ENCODE measurements around the gene EXOC6B. TPM values are rescaled to one million over a fixed set of nuclear protein-coding genes. Genes with fewer than 3 reads are reported as not detected.
"Not testable (repeated sequence)": the region's sequence is repeated elsewhere in the genome, so short reads cannot be mapped to it uniquely, and the experiment has no call there.

Gene EXOC6B
- total RNA-seq, 1 donor from 2014 or later, result 23.3 TPM

DNA sequence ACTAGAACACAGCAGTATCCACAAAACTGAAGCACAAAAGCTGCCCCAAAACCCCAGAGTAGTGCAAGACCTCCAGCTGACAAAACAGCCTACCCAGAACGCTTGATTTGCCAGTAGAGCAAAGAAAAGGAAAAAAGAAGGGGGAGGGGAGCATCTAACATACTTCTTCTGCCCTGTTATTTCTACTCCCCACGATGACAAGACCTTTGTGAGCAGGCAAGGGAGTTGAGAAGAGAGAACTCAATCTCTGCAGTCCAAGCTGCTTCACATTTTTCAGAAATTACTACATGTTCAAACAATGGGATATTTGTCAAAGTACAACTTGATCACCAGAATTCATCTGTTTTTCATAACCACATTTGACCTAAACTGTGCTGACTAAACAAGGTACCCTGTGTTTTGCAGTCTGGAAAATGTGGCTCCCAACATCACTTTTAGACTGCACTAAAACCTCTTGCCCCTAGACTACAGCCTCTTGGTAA lies 286.7 kb downstream of the EXOC6B start:
- DNase-seq, result no peak

DNA sequence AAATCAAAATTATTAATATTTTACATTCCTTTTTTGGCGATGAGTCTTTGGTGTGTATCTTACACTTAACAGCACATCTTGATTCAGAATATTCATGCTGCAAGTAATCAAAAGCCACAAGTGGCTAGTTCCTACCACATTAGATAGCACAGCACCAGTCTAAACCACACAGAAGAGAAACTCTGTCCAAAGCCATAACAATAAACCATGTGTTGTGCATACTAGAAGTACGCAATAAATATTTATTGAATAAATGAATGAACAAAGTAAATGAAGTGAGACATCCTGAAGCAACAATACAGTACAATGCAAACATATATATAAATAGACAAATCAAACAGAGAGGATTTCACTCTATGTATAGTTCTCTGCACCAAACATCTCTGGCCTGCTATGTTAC lies 287.3 kb downstream of the EXOC6B start:
- DNase-seq, result no peak

DNA sequence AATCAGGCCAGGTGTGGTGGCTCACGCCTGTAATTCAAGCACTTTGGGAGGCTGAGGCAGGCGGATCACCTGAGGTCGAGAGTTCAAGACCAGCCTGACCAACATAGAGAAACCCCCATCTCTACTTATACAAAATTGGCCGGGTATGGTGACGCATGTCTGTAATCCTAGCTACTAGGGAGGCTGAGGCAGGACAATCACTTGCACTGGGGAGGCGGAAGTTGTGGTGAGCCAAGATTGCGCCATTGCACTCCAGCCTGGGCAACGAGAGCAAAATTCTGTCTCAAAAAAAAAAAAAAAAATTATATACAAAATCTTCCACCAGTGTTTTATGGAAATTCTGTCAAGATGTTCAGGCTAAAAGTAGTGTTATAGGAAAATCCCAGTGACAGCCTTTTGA lies 290.2 kb downstream of the EXOC6B start:
- not testable (repeated sequence) for DNase-seq

DNA sequence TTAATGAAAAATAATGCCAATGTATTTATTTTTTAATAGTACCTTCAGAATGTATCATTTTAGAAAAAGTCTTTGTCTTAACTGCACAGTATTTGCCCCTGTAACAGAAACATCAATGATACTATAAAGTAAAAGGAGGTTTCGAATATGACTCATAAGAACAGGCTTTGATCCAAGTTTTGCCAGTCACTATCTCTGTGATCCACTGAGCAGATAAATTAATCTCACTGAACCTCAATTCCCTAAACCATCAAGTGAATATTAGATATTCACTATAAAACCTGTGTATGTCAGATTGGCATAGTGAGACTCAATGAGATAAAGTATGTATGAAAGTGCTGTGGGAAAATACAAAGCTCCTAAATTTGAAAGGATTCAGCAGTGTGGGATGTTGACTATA lies 292.1 kb downstream of the EXOC6B start:
- DNase-seq, result peak; percentile 44

DNA sequence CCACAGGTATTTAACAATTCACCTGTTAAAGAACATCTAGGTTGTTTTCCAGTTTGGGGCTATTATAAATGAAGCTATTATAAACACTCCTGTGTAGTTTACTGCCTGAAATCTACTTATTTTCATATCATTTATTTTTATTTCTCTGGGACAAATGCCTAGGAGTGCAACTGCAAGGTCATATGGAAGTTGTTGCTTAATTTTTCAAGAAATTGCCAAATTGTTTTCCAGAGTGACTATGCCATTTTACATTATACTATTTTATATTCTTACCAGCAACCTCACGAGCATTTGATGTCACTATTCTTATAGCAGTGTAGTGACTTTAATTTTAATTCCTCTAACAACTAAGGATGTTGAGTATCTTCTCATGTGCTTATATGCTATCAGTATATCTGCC lies 298.4 kb downstream of the EXOC6B start:
- no peak for DNase-seq

DNA sequence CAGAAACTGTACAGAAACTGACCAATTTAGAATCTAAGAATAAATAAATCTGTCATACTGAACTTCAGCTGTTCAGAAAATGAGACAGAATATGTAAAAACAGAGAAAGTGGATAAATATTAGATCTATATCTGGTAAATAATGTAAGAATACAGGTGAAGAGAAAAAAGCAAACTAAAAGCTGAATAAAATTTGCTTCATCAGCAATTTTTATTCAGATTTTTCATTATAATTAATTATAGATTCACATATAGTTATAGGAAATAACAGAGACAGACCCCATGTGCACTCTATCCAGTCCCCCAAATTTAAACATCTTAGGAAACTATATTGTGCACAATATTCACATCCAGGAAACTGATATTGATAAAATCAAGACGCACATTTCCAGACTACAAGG lies 299.2 kb downstream of the EXOC6B start:
- no peak for DNase-seq

DNA sequence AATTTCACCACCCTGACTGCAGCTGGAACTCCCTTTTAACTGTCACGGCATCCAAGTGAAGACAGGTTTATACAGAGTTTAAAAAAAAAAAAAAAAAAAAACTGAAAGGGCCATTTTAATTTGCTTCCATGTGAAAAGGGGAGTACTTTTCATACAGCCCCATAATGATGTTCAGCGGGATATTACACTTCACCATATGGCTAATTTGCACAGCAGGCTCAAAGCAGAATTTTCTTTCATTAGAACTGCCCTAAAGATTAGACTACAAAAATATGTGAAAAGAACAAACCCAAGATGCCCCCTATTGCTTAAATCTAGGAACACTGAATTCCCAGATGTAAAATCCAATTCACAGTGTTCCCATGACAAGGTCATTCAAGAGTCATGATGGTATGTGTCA lies 301.8 kb downstream of the EXOC6B start:
- no peak for DNase-seq

DNA sequence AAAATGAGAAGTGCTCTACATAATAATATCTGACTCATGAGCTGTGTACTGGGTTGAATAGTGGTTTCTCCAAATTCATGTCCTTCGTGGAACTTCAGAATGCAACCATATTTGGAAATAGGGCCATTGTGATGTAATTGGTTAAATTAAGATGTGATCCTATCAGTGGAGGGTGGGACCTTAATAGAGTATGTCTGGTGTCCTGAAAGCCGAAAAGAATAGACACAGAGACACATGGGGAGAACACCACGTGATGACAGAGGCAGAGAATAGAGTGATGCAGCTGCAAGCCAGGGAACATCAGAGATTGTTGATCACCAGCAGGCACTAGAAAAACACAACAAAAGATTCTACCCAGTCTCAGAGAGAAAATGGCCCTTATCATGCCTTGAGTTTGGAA lies 310.1 kb downstream of the EXOC6B start:
- DNase-seq, result no peak

DNA sequence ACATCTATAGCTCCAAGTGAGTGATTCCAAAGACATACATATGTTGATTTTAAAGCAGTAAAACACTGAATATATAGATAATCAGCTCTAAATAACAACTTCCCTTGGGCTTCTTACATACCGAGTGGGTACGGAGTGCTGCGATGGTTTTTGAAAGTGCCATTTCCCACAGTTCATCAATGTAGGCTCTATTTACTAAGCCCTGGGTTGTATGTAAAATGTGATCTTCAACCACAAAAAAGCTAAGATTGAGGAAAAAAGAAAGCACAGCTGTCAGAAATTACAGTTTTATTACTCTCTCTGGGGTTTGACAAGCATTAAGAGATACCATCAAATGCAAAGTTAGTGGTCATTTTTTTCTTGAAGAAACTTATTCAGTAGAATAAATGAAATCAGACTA lies 312.8 kb downstream of the EXOC6B start:
- no peak for DNase-seq

DNA sequence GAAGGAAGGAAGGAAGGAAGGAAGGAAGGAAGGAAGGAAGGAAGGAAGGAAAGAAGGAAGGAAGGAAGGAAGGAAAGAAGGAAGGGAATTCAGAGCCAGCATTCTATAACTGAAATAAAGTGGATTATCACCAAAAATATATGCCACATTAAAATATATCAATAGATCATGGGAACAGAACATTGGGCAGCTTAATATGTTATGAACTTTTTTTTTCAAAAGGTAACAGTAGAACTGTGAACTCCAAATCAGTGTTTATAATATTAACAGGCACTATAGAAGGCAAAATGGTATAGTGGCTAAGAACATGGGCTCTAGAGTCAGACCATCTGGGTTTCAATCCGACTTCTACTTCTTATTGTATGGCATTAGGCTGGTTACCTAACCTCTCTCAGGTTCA lies 313.5 kb downstream of the EXOC6B start:
- no peak for DNase-seq

DNA sequence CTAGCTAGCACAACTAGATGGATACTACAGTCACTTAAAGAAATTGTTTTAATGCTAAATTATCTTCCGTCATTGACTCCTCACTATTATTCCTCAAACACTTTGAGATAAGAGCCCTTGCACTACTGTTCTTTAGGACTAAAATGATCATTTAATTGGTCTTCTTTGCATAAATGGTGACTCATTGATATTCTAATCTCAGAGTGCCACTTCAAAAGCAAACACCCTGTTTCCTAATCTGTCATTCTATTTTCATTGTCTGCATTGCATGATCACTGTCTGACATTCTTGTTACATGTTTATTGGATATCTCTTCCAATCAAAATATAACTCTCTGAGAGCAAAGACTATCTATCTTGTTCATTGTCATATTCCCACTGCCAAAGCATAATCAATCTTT lies 313.9 kb downstream of the EXOC6B start:
- no peak for DNase-seq

DNA sequence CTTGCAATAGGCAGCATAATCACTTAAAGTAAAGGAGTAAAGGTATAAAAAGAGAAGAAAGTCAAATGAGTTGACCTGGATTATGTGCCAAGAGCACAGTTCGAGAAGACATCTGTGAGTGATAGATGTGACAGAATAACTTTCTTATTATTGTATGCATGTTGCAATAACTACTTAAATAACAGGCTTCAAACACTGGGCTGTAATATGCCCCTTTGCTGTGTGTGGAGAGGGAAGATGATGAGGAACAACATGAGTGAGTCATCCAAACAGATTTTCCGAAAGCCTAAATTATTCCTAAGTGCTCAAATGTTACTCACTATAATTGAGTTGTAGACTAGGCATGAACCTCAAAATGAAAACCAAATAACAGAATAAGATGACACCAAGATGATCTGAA lies 328.1 kb downstream of the EXOC6B start:
- DNase-seq, result no peak

DNA sequence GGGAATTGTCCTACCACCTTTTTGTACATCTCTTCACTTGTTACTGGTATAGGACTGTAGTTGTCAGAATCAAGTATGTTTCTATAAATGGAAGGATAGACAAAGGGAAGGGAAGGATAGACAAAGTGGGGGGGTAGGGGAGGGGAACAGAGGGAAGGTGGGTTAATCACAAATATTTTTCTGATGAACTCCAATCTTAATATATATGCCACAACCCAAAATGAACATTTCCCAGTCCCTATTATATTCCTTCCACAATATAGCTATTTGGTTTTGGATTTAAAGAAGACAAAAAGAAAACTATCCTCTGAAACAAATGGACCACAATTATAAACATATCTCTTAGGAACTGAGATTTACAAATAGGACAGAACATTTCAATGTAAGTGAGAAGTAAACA lies 329.4 kb downstream of the EXOC6B start:
- no peak for DNase-seq

DNA sequence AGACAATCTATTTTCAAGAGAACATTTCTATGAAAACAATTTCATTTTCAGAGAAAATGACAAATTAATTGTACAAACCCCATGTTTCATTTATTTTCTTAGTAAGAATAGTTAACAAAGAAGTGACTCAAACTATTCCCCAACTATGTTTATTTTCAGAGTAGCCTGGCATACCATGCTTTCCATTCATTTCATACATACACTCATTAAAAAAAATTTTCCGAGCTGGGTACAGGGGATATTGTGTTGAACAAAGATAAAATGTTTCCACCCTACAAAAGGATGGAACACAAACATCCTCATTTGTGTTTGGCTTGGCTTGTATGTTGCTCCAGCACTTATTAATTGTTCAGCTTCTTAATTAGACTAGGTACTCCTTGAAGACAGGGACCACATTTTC lies 331.4 kb downstream of the EXOC6B start:
- peak; percentile 13 for DNase-seq

DNA sequence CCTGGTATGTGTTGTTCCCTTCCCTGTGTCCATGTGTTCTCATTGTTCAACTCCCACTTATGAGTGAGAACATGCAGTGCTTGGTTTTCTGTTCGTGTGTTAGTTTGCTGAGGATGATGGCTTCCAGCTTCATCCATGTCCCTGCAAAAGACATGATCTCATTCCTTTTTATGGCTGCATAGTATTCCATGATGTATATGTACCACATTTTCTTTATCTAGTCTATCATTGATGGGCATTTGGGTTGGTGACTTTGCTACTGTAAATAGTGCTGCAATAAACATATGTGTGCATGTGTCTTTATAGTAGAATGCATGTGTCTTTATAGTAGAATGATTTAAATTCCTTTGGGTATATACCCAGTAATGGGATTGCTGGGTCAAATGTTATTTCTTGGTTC lies 341.2 kb downstream of the EXOC6B start:
- DNase-seq, result not testable (repeated sequence)

DNA sequence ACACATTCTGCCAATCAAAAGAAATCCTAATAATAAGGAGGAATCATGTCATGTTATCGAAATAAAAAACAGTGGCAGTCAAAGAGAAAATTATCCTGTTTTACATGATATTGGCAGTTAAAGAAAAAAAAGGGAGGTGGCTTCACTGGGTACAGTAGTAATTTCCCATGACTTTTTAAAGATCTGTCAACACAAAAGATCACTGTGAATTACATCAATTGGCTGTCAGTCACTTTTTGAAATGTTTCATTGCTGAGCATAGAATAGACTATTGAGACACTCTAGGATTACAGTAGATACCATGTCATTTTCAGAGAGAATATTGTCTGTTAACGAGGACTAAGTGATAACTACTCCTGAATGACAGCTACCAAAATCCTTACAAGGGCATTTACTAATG lies 342.5 kb downstream of the EXOC6B start:
- no peak for DNase-seq

DNA sequence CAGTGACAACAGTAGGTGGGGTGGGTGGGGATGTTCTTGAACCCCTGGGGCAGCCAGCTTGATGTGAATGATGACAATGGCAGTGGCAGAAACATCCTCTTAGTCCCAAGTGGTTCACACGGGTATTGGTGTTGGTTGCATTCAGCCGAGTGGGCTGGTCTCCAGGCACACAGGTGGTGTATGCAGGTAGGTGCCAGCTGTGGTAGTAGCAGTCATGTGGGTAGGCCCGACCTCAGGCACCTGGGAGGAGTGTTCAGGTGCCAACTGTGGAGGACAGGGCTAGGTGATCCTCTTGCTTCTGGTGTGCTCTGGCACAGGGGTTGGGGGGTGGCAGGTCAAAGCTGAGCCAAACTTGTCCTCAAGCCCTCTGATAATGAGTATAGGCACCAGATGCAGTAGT lies 350.6 kb downstream of the EXOC6B start:
- no peak for DNase-seq

DNA sequence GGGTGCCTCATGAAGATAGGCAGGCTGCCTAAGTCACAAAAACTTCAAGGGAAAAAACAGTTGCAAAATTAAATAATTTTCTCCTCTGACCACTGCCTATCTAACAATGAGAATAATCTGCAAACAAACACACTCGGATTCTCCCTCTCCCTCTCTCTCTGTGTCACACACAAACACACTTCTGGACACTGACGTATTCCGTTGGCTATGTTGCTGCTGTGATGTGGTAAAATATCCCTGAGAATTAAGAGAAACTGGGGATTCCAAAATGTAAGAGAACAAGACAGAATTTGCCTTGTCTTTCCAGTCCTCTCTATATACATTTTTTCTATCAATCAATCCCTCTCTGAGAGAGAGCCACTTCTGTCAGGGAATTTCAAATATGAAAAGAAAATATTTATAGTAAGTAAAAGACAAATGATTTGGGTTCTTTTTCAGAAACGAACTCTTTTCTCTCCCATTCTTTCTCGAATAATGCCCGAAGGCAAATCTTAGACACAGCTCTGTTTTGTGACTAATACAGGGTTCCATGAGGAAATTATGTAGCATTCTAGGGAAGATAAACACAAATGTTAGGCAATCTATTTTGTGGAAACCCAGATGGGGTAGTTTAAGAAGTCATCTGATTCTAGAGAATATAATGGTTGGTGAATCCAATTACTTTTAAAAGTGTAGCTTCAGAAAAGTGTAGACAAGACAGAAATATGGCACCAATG lies 367.9 kb downstream of the EXOC6B start:
- no peak for DNase-seq

DNA sequence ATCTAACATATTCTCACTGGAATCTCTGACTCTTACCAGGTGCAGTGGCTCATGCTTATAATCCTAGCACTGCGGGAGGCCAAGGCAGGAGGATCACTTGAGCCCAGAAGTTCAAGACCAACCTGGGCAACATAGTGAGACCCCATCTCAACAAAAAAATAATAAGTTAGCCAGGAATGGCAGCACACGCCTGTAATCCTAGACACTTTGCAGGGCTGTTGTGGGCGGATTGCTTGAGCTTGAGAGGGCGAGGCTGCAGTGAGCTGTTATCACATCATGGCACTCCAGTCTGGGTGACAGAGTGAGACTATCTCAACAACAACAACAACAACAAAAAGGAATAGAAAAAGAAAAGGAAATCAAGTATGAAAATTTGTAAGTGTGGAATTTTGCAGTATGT lies 371.6 kb downstream of the EXOC6B start:
- no peak for DNase-seq

DNA sequence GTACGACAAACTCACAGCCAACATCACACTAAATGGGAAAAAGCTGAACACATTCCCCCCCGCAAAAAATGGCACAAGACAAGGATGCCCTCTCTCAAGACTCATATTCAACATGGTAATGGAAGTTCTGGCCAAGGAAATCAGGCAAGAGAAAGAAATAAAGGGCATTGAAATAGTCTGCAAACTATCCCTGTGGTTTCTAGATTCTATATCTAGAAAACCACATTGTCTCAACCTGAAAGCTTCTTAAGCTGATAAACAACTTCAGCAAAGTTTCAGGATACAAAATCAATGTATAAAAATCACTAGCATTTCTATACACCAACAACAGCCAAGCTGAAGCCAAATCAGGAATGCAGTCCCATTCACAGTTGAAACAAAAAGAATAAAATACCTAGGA lies 383.6 kb downstream of the EXOC6B start:
- no peak for DNase-seq

DNA sequence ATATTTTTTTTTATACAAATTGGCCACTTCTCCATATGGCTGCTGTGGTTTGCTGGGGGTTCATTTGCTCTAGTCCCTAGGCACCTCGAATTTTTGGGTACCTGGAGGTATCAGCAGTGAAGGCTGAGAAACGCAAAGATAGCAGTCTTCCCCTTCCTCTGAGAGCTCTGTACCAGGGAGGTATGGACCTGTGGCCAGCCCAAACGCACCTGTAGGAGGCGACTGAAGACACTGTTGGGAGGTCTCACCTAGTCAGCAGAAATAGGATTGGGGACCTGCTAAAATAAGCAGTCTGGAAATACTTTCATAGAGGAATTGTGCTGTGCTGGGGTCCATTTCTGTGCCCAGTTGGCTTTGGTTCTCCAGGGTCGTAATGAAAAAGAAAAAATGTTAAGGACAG lies 385.9 kb downstream of the EXOC6B start:
- DNase-seq, result no peak

DNA sequence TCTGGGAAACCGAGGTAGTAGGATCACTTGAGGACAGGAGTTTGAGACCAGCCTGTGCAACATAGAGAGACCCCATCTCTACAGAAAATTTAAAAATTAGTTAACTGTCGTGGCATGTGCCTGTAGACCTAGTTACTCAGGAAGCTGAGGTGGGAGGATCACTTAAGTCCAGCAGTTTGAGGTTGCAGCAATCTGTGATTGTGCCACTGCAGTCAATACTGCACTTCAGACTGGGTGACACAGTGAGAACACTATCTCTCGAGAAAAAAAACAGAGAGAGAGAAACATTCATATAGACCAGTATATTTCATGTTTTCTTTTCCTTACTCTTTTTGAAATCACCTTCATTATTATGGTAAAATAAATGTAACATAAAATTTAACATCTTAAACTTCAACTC lies 387.5 kb downstream of the EXOC6B start:
- no peak for DNase-seq

DNA sequence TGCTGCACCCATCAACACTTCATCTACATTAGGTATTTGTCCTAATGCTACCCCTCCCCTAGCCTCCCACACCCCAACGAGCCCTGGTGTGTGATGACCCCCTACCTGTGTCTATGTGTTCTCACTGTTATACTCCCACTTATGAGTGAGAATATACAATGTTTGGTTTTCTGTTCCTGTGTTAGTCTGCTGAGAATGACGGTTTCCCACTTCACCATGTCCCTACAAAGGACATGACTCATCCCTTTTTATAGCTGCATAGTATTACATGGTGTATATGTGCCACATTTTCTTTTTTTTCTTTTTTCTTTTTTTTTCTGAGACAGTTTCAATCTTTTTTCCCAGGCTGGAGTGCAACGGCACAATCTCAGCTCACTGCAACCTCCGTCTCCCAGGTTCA lies 394.1 kb downstream of the EXOC6B start:
- DNase-seq, result no peak

DNA sequence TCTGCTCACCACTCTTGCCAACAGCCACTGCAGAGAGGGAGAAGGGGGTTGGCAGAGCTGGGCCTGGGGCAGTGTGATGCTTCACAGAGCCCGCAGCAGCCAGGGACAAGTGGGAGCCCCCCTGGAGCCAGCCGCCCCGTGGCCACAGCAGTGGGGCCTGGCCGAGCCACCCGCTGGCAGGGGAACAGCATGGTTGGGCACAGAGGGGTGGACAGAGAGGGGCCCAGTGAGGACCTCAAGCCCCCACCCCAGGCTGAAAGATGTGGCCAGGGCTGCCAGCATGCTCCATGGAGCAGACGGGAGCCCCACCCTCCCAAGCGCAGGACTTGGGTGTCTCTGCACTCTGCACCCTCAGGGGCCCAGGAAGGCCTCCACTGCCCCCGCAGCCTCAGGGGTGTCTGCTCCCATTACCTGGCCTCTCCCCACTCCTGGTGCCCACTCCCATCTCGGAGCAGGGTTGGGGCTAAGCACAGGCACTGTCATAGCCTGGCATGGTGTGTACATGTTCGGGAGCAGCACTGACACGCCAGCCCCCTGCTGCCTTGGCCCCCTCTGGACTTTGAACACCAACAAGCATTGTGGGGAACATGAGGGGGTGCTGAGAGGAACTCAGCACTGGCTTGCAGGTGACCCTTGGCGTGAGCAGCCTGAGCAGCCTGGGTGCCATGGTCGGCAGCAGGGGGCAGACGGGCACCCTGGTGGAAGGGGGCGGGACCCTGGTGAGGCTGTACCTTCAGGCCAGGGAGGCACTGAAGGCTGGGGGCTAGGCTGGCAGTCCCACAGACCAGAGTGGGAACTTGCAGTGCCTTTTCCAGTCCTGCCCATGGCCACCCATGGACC lies 398.6 kb downstream of the EXOC6B start:
- no peak for DNase-seq
